ENCODE data around the gene RFX1.
"Not testable (repeated sequence)": the region's sequence is repeated elsewhere in the genome, so short reads cannot be mapped to it uniquely, and the experiment has no call there.

DNA sequence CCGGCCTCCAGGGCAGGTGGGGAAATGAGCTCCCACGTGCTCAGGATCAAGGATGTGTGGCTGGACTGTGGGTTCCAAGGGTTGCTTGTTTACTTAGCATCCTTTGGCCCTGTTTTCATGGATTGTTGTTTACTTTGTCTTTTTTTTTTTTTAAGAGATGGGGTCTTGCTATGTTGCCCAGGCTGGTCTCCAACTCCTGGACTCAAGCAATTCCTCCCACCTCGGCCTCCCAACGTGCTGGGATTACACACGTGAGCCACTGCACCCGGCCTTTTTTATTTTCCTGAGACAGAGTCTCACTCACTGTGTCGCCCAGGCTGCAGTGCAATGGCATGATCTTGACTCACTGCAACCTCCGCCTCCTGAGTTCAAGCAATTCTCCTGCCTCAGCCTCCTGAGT is 38.9 kb downstream of the RFX1 start:
- TF ChIP-seq, protein P1, sequence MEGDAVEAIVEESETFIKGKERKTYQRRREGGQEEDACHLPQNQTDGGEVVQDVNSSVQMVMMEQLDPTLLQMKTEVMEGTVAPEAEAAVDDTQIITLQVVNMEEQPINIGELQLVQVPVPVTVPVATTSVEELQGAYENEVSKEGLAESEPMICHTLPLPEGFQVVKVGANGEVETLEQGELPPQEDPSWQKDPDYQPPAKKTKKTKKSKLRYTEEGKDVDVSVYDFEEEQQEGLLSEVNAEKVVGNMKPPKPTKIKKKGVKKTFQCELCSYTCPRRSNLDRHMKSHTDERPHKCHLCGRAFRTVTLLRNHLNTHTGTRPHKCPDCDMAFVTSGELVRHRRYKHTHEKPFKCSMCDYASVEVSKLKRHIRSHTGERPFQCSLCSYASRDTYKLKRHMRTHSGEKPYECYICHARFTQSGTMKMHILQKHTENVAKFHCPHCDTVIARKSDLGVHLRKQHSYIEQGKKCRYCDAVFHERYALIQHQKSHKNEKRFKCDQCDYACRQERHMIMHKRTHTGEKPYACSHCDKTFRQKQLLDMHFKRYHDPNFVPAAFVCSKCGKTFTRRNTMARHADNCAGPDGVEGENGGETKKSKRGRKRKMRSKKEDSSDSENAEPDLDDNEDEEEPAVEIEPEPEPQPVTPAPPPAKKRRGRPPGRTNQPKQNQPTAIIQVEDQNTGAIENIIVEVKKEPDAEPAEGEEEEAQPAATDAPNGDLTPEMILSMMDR (IDR thresholded peaks at IDR 0.05): not testable (repeated sequence)
- not testable (repeated sequence) for TF ChIP-seq ZFX (IDR thresholded peaks at IDR 0.05; ENCODE audit: borderline replicate concordance)

Data from 22Rv1 (cell line).